GM18505 (cell line): ENCODE data around the gene RAB36.

Experiments
- ATAC-seq: cut with Tn5 transposase; IDR thresholded peaks from one replicate; pipeline ENCODE4 v1.9.1; 2021; ENCODE audit not compliant: unreplicated experiment
- POLR2A ChIP-seq: IDR thresholded peaks from 4 replicates; pipeline ENCODE4 v1.6.1; 2011; ENCODE audit warnings: borderline replicate concordance; ENCODE audit not compliant: insufficient read depth, insufficient read length; ENCODE audit errors: extremely low read depth

RAB36 gene

GRCh38 chr22:23104187-23104971 lies 40.9 kb upstream of the RAB36 start:
- no peak for ATAC-seq
- no peak for TF ChIP-seq POLR2A

DNA sequence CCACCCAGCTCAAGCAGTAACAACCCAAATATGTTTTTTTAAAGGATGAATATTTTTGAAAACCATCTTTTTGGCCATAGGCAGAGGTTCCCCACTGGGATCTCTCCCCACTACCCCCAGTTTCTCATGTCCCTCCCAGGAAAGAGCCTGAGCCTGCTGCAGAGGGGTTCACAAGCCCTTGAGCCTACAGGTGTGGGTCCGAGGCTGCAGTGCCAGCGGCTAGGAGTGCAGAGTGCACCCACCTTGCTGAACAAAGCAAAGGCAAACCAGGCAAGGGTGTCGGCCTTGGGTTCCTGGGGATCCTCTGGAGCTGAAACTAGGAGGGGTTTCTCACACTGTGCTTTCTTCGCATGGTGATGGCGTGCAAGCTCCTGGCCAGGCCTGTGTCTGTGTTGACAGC lies 40.0 kb upstream of the RAB36 start:
- no peak for ATAC-seq
- no peak for TF ChIP-seq POLR2A

GRCh38 chr22:23105919-23106318 lies 39.4 kb upstream of the RAB36 start:
- TF ChIP-seq POLR2A = no peak
- no peak for ATAC-seq

DNA sequence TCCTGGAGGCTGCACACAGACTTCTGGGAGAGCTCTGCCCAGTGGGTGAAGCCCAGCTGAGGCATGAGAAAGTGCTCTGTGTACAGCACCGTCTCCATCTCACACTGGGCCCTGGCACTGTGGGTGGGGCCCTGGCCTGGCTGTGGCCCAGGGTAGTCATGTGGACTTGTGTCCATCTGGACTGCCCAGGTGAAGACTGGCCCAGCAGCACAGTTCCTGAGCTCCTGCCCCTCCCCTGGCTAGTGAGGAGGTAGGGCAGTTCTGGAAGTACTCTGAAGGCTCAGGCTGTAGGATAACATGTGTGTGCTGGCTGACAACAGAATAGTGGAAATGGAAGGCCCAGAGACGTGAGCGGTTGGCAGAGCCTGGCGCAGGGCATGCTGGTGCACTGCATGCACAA lies 38.9 kb upstream of the RAB36 start:
- TF ChIP-seq POLR2A = no peak
- ATAC-seq = no peak

DNA sequence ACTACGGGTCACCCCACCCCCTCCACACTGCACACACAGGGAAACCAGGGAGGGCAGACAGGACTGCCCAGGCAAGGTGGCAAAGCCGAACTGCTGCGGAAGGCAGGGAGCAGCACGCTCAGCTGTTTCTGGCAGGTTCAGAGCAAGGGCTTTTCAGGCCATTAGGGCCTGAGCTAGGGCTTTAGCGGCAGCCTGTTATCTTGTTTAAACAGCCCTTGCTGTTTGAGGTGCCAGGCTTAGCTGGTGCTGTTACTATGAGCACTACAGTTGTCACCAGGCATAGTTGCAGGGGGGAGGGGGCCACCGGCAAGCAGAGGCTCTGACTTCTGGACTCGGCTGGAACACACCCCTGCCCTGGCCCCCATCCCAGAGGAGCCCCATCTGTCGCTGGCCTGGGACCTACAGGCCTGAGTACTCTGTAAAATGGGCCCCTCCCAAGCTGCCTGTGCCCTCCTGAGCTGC lies 38.3 kb upstream of the RAB36 start:
- no peak for TF ChIP-seq POLR2A
- no peak for ATAC-seq

DNA sequence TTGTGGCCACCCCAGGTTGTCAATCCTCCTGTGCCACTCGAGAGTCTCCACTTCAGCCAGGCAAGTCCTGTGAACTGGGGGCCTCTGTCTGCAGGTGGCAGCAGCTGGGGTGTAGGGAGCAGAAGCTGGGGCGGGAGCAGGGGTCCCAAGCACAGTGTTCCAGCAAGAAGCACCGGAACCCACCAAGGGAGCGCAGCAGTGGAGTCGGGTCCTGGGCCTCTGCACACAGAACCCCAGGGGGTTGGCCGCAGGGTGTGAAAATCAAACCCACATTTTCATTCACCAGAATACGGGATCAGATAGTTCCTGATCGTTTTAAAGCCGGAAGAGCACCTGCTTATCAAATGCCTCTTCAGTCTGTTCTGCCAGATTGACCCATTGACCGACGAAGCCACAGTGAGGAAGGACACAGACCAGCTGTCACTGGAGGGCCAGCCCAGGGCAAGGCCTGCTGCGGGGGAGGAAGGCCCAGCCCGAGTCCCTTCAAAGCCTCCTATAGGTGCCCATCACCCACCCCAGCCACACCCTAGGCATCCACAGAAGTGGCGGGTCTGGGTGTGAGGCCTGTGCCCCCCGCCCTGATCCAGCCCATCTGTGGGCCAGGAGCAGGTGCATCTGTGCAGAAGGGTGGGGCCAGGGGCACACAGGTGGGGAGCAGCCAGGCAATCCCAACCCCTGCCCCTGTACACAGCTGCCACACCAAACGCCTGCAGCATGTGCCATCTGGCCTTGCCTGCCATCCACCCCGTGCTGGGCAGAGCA lies 37.6 kb upstream of the RAB36 start:
- no peak for TF ChIP-seq POLR2A
- ATAC-seq = no peak

- no peak for TF ChIP-seq POLR2A
- ATAC-seq = no peak
These were observed 36.8 kb upstream of the RAB36 start for GRCh38 chr22:23108249-23109078.

GRCh38 chr22:23109079-23109347 lies 36.3 kb upstream of the RAB36 start:
- no peak for ATAC-seq
- TF ChIP-seq POLR2A = no peak

GRCh38 chr22:23109441-23109978 lies 35.8 kb upstream of the RAB36 start:
- no peak for ATAC-seq

DNA sequence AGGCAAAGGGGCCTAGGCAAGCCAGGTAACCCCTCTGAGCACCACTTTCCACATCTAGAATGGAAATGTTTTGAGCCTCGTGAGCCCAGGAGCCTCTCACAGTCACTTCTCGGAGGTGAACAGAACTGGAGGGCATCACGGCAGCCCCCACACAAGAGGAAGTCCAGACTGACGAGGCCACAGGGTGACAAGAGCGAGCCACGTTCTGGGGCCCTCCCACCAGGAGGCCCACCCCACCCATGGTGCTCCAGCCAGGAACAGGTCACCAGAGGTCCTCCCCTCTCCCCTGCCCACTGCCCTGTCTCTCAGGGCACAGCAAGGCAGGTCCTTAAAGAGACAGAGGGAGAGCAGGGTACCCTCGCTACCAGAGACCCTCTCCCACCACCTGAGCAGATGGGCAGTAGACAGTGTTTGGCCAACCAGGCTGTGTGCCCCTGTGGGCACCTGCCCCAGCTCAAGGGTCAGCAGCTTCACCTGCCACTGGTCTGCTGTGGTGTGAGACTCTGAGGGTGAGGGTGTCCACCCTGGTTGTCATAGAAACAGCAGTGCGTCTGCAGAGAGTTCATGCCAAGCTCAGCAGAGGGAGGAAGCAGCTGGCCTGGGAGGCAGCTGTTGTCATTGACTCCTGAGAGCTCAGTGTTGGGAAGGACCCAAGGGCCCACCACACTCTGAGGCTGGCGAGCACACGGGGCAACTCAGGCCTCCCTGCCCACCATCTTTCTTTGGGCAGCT lies 34.9 kb upstream of the RAB36 start:
- no peak for ATAC-seq
- TF ChIP-seq POLR2A = no peak

More at GRCh38 chr22:23109441-23109978, 35.8 kb upstream of the RAB36 start:
- no peak for TF ChIP-seq POLR2A

DNA sequence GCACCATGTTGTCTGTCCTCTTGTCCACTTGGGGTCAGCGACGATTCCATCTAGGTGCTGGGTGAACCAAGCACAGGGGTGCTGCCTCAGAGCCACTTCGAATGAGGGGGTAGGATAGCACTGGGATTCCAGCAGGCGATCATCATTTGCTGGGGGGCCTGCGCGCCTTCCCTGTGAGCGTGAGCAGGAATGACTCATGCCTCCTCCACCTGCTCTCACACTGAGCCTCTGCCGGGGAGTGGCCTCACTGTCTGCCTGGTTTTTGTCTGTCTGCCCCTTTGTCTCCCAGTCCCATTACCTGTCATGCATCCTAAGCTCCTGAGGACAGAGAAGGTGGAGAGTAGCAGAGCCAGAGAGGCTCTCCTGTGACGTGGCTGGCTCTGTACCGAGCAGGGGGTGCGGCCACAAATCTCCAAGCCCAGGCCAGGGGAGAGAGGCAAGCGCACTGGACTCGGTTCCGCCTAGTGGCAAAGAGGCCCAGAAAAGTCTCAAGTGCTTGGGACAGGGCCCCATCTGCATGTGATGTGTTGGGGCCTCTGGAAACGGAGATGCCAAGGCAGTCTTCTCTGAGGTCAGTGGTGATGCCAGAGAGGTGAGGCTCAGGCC lies 34.3 kb upstream of the RAB36 start:
- no peak for ATAC-seq

DNA sequence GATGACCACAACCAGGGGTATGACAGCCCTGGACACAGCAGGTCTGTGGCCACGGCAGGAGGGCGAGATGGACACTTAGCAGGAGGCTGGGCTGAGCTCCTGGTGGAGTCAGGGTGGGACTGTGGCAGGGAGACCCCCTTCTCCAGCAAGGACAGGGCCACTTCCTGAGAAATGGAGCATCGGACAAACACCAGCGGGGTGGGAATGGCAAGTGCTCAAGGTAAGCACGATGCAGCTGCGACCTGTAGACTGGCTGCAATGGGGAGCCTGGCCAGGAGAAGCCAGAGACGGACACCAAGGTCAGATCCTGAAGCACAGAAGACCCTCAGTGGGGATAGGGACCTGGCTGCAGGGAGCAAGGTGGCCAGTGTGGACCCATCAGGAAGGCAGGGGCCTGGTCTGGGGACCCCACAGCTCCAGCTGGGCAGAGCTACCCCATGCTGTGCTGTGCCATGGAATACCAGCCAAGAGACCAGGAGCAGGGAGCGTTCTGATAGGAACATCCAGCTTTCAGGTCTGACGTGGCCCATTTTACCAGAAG lies 32.7 kb upstream of the RAB36 start:
- TF ChIP-seq POLR2A = no peak
- no peak for ATAC-seq

More for the DNA sequence above, 34.3 kb upstream of the RAB36 start:
- no peak for TF ChIP-seq POLR2A

DNA sequence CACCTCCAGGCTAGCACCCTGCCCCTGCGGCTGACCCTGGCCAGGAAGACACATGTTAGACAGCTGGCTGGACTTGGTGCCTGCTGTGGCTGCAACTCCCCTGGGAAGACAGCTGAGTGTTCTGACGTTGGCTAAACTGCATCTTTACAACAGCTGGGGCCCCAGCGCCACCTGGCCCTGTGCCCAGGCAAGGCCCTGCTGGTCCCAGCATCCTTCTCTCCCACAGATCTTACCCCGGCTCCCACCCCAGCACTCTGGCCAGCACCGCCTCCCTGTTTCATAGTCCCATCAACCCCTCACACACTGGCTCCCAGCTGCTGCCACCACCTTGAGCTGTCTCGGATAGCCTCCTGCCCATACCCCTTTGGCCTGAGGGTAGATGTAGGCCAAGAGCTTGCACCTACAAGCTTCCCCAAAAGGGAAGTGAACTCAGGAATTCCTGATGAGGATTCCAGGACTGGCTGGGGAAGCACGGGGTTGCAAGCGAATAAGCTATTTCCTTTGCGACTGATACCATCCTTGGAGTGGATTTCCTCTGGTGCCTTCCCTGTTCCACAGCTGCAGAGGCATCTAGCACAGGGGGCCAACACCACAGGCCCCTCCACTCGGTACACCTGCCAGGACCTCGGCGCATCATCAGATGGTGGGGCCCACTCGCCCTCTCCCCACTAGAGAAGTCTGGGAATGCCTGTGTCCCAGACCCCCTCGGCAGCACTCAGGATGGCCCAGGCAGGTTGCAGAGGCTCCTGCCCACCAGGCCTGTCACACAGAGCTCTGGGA lies 32.0 kb upstream of the RAB36 start:
- no peak for TF ChIP-seq POLR2A
- no peak for ATAC-seq
